WTC11 (cell line): ENCODE measurements around the gene TMEM54.

Source experiments
- CREM ChIP-seq: sonication (generic); formaldehyde crosslinking; IDR thresholded peaks from 2 replicates; pipeline ENCODE4 v1.8.1; 2022; ENCODE audit warnings: mild to moderate bottlenecking, missing genetic modification reagents, moderate library complexity
- CTCF ChIP-seq: fragments of 200-600 bp; IDR thresholded peaks from 2 replicates; pipeline ENCODE4 v1.8.0; 2022; ENCODE audit warnings: antibody characterized with exemption
- FOXJ3 ChIP-seq: sonication (generic); formaldehyde crosslinking; IDR thresholded peaks from 2 replicates; pipeline ENCODE4 v1.9.0; 2021; ENCODE audit warnings: missing genetic modification reagents, mild to moderate bottlenecking, borderline replicate concordance

GRCh38 chr1:32915766-32916706 is 14.8 kb upstream of the TMEM54 start:
- TF ChIP-seq CTCF (no peak), FOXJ3 (CRISPR knock-in tag) (no peak), CREM (CRISPR knock-in tag) (no peak)
